ENCODE measurements around the gene NMNAT2. TPM values are rescaled to one million over a fixed set of nuclear protein-coding genes. Genes with fewer than 3 reads are reported as not detected.

Gene NMNAT2
- total and polyA plus RNA-seq, 10 of the 15 experiments (the other 5 are each of a cell fraction or from before 2014, with no cell fraction given), result 0.02 to 2.0 (median 0.60) TPM

GRCh38 chr1:183315991-183316758, 102.0 kb downstream of the NMNAT2 start:
- Histone ChIP-seq H3K4me1 (ENCODE audit: control insufficient read depth, insufficient read depth, low read length) (peaks cover 6% of the 10 kb centered on the region), H3K4me3 (no peak overlapping the region), H4K20me1 (ENCODE audit: control insufficient read depth, insufficient read depth) (no peaks in the 10 kb centered on the region), H3K27ac (ENCODE audit: control insufficient read depth, insufficient read depth) (no peak overlapping the region), H3K9ac (ENCODE audit: control insufficient read depth, insufficient read depth, low read length) (no peak overlapping the region), H3K36me3 (ENCODE audit: control insufficient read depth in 2 of 2, insufficient read depth in 2 of 2, low read length in 1 of 2) (no peaks in the 10 kb centered on the region), H3K79me2 (ENCODE audit: control insufficient read depth, insufficient read depth, low read length) (no peaks in the 10 kb centered on the region), H3K9me3 (replicated peaks; ENCODE audit: control insufficient read depth, insufficient read depth, low read length) (no peaks in the 10 kb centered on the region; the same call in 2 of the 3 replicates), H3K4me2 (ENCODE audit: control insufficient read depth, insufficient read depth) (no peak overlapping the region), H3K27me3 (replicated peaks in 1 of 2; ENCODE audit: control insufficient read depth in 2 of 2, insufficient read depth in 2 of 2, low read length in 1 of 2) (no peaks in the 10 kb centered on the region), H2AFZ (ENCODE audit: control insufficient read depth, low read depth, low read length) (no peak overlapping the region)
- in situ Hi-C loops (cut with MboI), result no loop called here
- FAIRE-seq, result no peak
- RAD21 ChIA-PET (ENCODE audit: unreplicated experiment), result interaction anchor here (3.1 to 6.2 kb wide), 2 partner anchors 10 to 35 kb away, joined by 22 to 114 read pairs; no protein-coding TSS in a partner anchor
- CTCF ChIA-PET, result interaction anchor here (1.0 to 6.6 kb wide), 5 partner anchors 10 to 89 kb away, joined by 3 to 146 read pairs (median 4); no protein-coding TSS in a partner anchor
- no peak for ATAC-seq
- TF ChIP-seq CREM (IDR thresholded peaks at IDR 0.05; ENCODE audit: low read depth), result no peak
- no peak for DNase-seq (ENCODE audit: low read depth, low spot score)
- SMC1A ChIA-PET (ENCODE audit: uncharacterized antibody, unreplicated experiment), result interaction anchor here (0.9 to 13.2 kb wide), 7 partner anchors 8 to 351 kb away, joined by 3 to 152 read pairs (median 4); no protein-coding TSS in a partner anchor
- 22% methylated on average over 6 of the region's 6 CpGs for WGBS (ENCODE audit: insufficient coverage, insufficient replicate concordance, low lambda C conversion rate, missing lambda C conversion rate)
- intact Hi-C loops (cut with micrococcal nuclease; ENCODE audit: unreplicated experiment), result no loop called here
- BruUV-seq (replicated peaks), result no TSS peak
- POLR2A ChIA-PET, result interaction anchor here (0.5 to 1.1 kb wide), 4 partner anchors 9 to 121 kb away, joined by 3 to 5 read pairs (median 3); no protein-coding TSS in a partner anchor

- FAIRE-seq, result no peak
Observed at GRCh38 chr1:183313063-183313462, 105.1 kb downstream of the NMNAT2 start.

More at GRCh38 chr1:183313063-183313462, 105.1 kb downstream of the NMNAT2 start:
- ChIA-PET RAD21 (ENCODE audit: unreplicated experiment) (interaction anchor here (1.5 kb wide), 1 partner anchor 31 kb away, joined by 4 read pairs; no protein-coding TSS in a partner anchor), CTCF (interaction anchor here (1.2 to 1.9 kb wide), 2 partner anchors 31 to 350 kb away, joined by 5 to 6 read pairs; no protein-coding TSS in a partner anchor), SMC1A (ENCODE audit: uncharacterized antibody, unreplicated experiment) (interaction anchor here (0.8 to 13.2 kb wide), 5 partner anchors 8 to 350 kb away, joined by 3 to 152 read pairs (median 7); no protein-coding TSS in a partner anchor), POLR2A (no interaction called here)
- H3K36me3 ChIP-seq (ENCODE audit: control insufficient read depth in 2 of 2, insufficient read depth in 2 of 2, low read length in 1 of 2), result no peaks in the 10 kb centered on the region
- no TSS peak for BruUV-seq (replicated peaks)
- TF ChIP-seq SMAD5 (IDR thresholded peaks at IDR 0.05; ENCODE audit: low read depth) (no peak), PAX8 (IDR thresholded peaks at IDR 0.05) (no peak), RELA (IDR thresholded peaks at IDR 0.05; ENCODE audit: borderline replicate concordance, partially characterized antibody) (no peak), MEF2A (IDR thresholded peaks at IDR 0.05; ENCODE audit: insufficient read depth, low read depth, low read length) (no peak), EP300 (IDR thresholded peaks at IDR 0.05; ENCODE audit: borderline replicate concordance in 1 of 2, control insufficient read depth in 1 of 2, low read depth in 2 of 2, low read length in 2 of 2) (no peak)
- H3K27me3 ChIP-seq (replicated peaks in 1 of 2; ENCODE audit: control insufficient read depth in 2 of 2, insufficient read depth in 2 of 2, low read length in 1 of 2), result no peaks in the 10 kb centered on the region
- H4K20me1 ChIP-seq (ENCODE audit: control insufficient read depth, insufficient read depth), result no peaks in the 10 kb centered on the region
- WGBS (ENCODE audit: insufficient coverage, insufficient replicate concordance, low lambda C conversion rate, missing lambda C conversion rate), result 100% methylated on average over 3 of the region's 3 CpGs
- DNase-seq (ENCODE audit: low read depth, low spot score) (no peak), ATAC-seq (no peak)
- H2AFZ ChIP-seq (ENCODE audit: control insufficient read depth, low read depth, low read length), result no peak overlapping the region
- in situ Hi-C loops (cut with MboI), result no loop called here
- H3K9ac ChIP-seq (ENCODE audit: control insufficient read depth, insufficient read depth, low read length), result no peak overlapping the region
- H3K4me2 ChIP-seq (ENCODE audit: control insufficient read depth, insufficient read depth), result no peak overlapping the region
- no peak overlapping the region for H3K27ac ChIP-seq (ENCODE audit: control insufficient read depth, insufficient read depth)
- no peaks in the 10 kb centered on the region for H3K79me2 ChIP-seq (ENCODE audit: control insufficient read depth, insufficient read depth, low read length)
- H3K4me1 ChIP-seq (ENCODE audit: control insufficient read depth, insufficient read depth, low read length), result peaks cover 1% of the 10 kb centered on the region
- no peak overlapping the region for H3K4me3 ChIP-seq
- no peaks in the 10 kb centered on the region; the same call in 2 of the 3 replicates for H3K9me3 ChIP-seq (replicated peaks; ENCODE audit: control insufficient read depth, insufficient read depth, low read length)
- intact Hi-C loops (cut with micrococcal nuclease; ENCODE audit: unreplicated experiment), result no loop called here

Measured in GM12878 (cell line).